ENCODE results near the gene GREB1L. TPM values are rescaled to one million over a fixed set of nuclear protein-coding genes. Genes with fewer than 3 reads are reported as not detected.

The GREB1L gene
- polyA plus RNA-seq, 1 experiment, result 0.01 TPM

GRCh38 chr18:21496277-21496835 is 254.3 kb downstream of the GREB1L start:
- ChIA-PET POLR2A (no interaction called here), CTCF (interaction anchor here (0.6 to 1.7 kb wide), 2 partner anchors 10 to 54 kb away, joined by 4 to 12 read pairs; no protein-coding TSS in a partner anchor)
- no peak for TF ChIP-seq CTCF (IDR thresholded peaks at IDR 0.05; ENCODE audit: low read depth, low read length)
- Histone ChIP-seq H3K27ac (ENCODE audit: low read depth, low read length) (no peak overlapping the region), H3K4me3 (ENCODE audit: low read depth, low read length) (no peak overlapping the region), H3K9me3 (ENCODE audit: control insufficient read depth, insufficient read depth, low read length) (peaks cover 4% of the 10 kb centered on the region; the same call in 1 of the 2 replicates), H3K27me3 (ENCODE audit: control insufficient read depth, insufficient read depth, low read length) (peaks cover 16% of the 10 kb centered on the region)
- no peak for DNase-seq (ENCODE audit: low read depth, low spot score)

- no peak for DNase-seq (ENCODE audit: low read depth, low spot score)
- H3K4me3 ChIP-seq (ENCODE audit: low read depth, low read length), result no peak overlapping the region
- peaks cover 4% of the 10 kb centered on the region; the same call in 1 of the 2 replicates for H3K9me3 ChIP-seq (ENCODE audit: control insufficient read depth, insufficient read depth, low read length)
- POLR2A ChIA-PET, result no interaction called here
- TF ChIP-seq CTCF (IDR thresholded peaks at IDR 0.05; ENCODE audit: low read depth, low read length), result no peak
- H3K27me3 ChIP-seq (ENCODE audit: control insufficient read depth, insufficient read depth, low read length), result peaks cover 10% of the 10 kb centered on the region
- no peak overlapping the region for H3K27ac ChIP-seq (ENCODE audit: low read depth, low read length)
- CTCF ChIA-PET, result no interaction called here
Measured at GRCh38 chr18:21499997-21500396, 258.0 kb downstream of the GREB1L start.

- Histone ChIP-seq H3K27ac (ENCODE audit: low read depth, low read length) (no peak overlapping the region), H3K27me3 (ENCODE audit: control insufficient read depth, insufficient read depth, low read length) (peaks cover 8% of the 10 kb centered on the region), H3K4me3 (ENCODE audit: low read depth, low read length) (no peak overlapping the region), H3K9me3 (ENCODE audit: control insufficient read depth, insufficient read depth, low read length) (peaks cover 4% of the 10 kb centered on the region; the same call in 1 of the 2 replicates)
- POLR2A ChIA-PET, result no interaction called here
- CTCF ChIA-PET, result no interaction called here
- no peak for DNase-seq (ENCODE audit: low read depth, low spot score)
- TF ChIP-seq CTCF (IDR thresholded peaks at IDR 0.05; ENCODE audit: low read depth, low read length), result no peak
Measured at GRCh38 chr18:21502661-21503060, 260.6 kb downstream of the GREB1L start.

- CTCF ChIA-PET, result interaction anchor here (0.5 to 2.1 kb wide), 5 partner anchors 10 to 316 kb away, joined by 3 to 7 read pairs (median 4); no protein-coding TSS in a partner anchor
- DNase-seq (ENCODE audit: low read depth, low spot score), result no peak
- no peak overlapping the region for H3K27ac ChIP-seq (ENCODE audit: low read depth, low read length)
- POLR2A ChIA-PET, result no interaction called here
- no peak overlapping the region for H3K4me3 ChIP-seq (ENCODE audit: low read depth, low read length)
- no peaks in the 10 kb centered on the region for H3K27me3 ChIP-seq (ENCODE audit: control insufficient read depth, insufficient read depth, low read length)
- TF ChIP-seq CTCF (IDR thresholded peaks at IDR 0.05; ENCODE audit: low read depth, low read length), result no peak
- no peaks in the 10 kb centered on the region for H3K9me3 ChIP-seq (ENCODE audit: control insufficient read depth, insufficient read depth, low read length)
Measured at GRCh38 chr18:21507913-21508701, 266.1 kb downstream of the GREB1L start.

GRCh38 chr18:21509062-21509461 is 267.0 kb downstream of the GREB1L start:
- no peak for TF ChIP-seq CTCF (IDR thresholded peaks at IDR 0.05; ENCODE audit: low read depth, low read length)
- Histone ChIP-seq H3K27me3 (ENCODE audit: control insufficient read depth, insufficient read depth, low read length) (no peaks in the 10 kb centered on the region), H3K4me3 (ENCODE audit: low read depth, low read length) (no peak overlapping the region), H3K9me3 (ENCODE audit: control insufficient read depth, insufficient read depth, low read length) (no peaks in the 10 kb centered on the region), H3K27ac (ENCODE audit: low read depth, low read length) (no peak overlapping the region)
- no peak for DNase-seq (ENCODE audit: low read depth, low spot score)
- ChIA-PET CTCF (interaction anchor here (0.5 to 0.8 kb wide), 2 partner anchors 9 to 73 kb away, joined by 3 to 4 read pairs; no protein-coding TSS in a partner anchor), POLR2A (interaction anchor here (0.5 kb wide), 1 partner anchor 89 kb away, joined by 4 read pairs; no protein-coding TSS in a partner anchor)

All from AG04450 (cell line).